Kidney glomerular epithelial cell (primary cell): ENCODE results near the gene SACS.
A peak's percentile ranks its signal among the peaks of the same experiment; 100 is the strongest.
"Not testable (repeated sequence)": the region's sequence is repeated elsewhere in the genome, so short reads cannot be mapped to it uniquely, and the experiment has no call there.

Experiments used
- DNase-seq: peaks from one replicate; lab custom pipeline; 2025; lab: John Stamatoyannopoulos, UW

SACS gene

GRCh38 chr13:23453132-23453531 is 19.6 kb upstream of the SACS start:
- DNase-seq: no peak

- DNase-seq: no peak
Observed at GRCh38 chr13:23450340-23451046, 17.0 kb upstream of the SACS start.

GRCh38 chr13:23449398-23450162 is 16.1 kb upstream of the SACS start:
- DNase-seq: no peak

- no peak for DNase-seq
Observed at GRCh38 chr13:23447927-23448326, 14.4 kb upstream of the SACS start.

GRCh38 chr13:23445794-23446193 is 12.3 kb upstream of the SACS start:
- DNase-seq: no peak

- DNase-seq: no peak
Observed at GRCh38 chr13:23443878-23444277, 10.4 kb upstream of the SACS start.

GRCh38 chr13:23443110-23443509 is 9.6 kb upstream of the SACS start:
- DNase-seq: no peak

- no peak for DNase-seq
Observed at GRCh38 chr13:23440821-23441618, 7.5 kb upstream of the SACS start.

GRCh38 chr13:23440324-23440723 is 6.8 kb upstream of the SACS start:
- not testable (repeated sequence) for DNase-seq

GRCh38 chr13:23437916-23438315 is 4.4 kb upstream of the SACS start:
- no peak for DNase-seq

GRCh38 chr13:23436680-23437079 is 3.2 kb upstream of the SACS start:
- no peak for DNase-seq

- no peak for DNase-seq
Observed at GRCh38 chr13:23434491-23434890, 989 bp upstream of the SACS start.

GRCh38 chr13:23432626-23433025 is 876 bp downstream of the SACS start:
- peak; percentile 21 for DNase-seq

GRCh38 chr13:23430664-23431063 is 2.8 kb downstream of the SACS start:
- no peak for DNase-seq

GRCh38 chr13:23427881-23428528 is 5.5 kb downstream of the SACS start:
- DNase-seq: no peak

GRCh38 chr13:23427342-23427843 is 6.1 kb downstream of the SACS start:
- DNase-seq: peak; percentile 97

- no peak for DNase-seq
Observed at GRCh38 chr13:23421596-23421995, 11.9 kb downstream of the SACS start.

GRCh38 chr13:23418776-23419683 is 14.5 kb downstream of the SACS start:
- no peak for DNase-seq

- DNase-seq: no peak
Observed at GRCh38 chr13:23414682-23415081, 18.8 kb downstream of the SACS start.

- no peak for DNase-seq
Observed at GRCh38 chr13:23411706-23412105, 21.8 kb downstream of the SACS start.

GRCh38 chr13:23411220-23411619 is 22.3 kb downstream of the SACS start:
- DNase-seq: no peak
